Endometrial microvascular endothelial cells (primary cell): ENCODE results near the gene ZNF473. TPM values are rescaled to one million over a fixed set of nuclear protein-coding genes. Genes with fewer than 3 reads are reported as not detected.

ENCODE experiments used
- in situ Hi-C: cut with HindIII; loops from 2 replicates; pipeline ENCODE4 v1.10.0; 2017; ENCODE audit warnings: low sequenced_read_pairs, low pct_unique_long_range_greater_than_20kb; ENCODE audit errors: inconsistent ontology term
- total RNA-seq: library from RNA; depleted of rRNA; stranded (reverse); fragments of >200 nt; gene quantifications from one replicate; pipeline ENCODE4 v1.2.3, GENCODE V29; 2015; ENCODE audit errors: inconsistent ontology term

ZNF473 gene
- total RNA-seq = 8.0 TPM

GRCh38 chr19:50025794-50026549 lies at the start of gene ZNF473:
ZNF473 (plus strand) TSS chr19:50026005; CDS start chr19:50031083, 5,078 bp downstream.
- in situ Hi-C loops = no loop called here

- in situ Hi-C loops = no loop called here
Observed at GRCh38 chr19:49976496-49976895, 49.3 kb upstream of the ZNF473 start.

GRCh38 chr19:49977076-49977475 lies 48.7 kb upstream of the ZNF473 start:
- in situ Hi-C loops = no loop called here

GRCh38 chr19:49977881-49978280 lies 47.9 kb upstream of the ZNF473 start:
- in situ Hi-C loops = no loop called here

GRCh38 chr19:49978324-49978723 lies 47.5 kb upstream of the ZNF473 start:
- in situ Hi-C loops = no loop called here

GRCh38 chr19:49981603-49982593 lies 43.9 kb upstream of the ZNF473 start:
- in situ Hi-C loops = no loop called here

- in situ Hi-C loops = no loop called here
Observed at GRCh38 chr19:49983645-49984229, 42.1 kb upstream of the ZNF473 start.

- in situ Hi-C loops = no loop called here
Observed at GRCh38 chr19:49984491-49984890, 41.3 kb upstream of the ZNF473 start.

- in situ Hi-C loops = no loop called here
Observed at GRCh38 chr19:49985871-49986270, 39.9 kb upstream of the ZNF473 start.

- in situ Hi-C loops = no loop called here
Observed at GRCh38 chr19:49986354-49986753, 39.5 kb upstream of the ZNF473 start.

- in situ Hi-C loops = no loop called here
Observed at GRCh38 chr19:49987159-49987698, 38.6 kb upstream of the ZNF473 start.

GRCh38 chr19:49988007-49988406 lies 37.8 kb upstream of the ZNF473 start:
- in situ Hi-C loops = no loop called here

GRCh38 chr19:49988433-49988832 lies 37.4 kb upstream of the ZNF473 start:
- in situ Hi-C loops = no loop called here

GRCh38 chr19:49997709-49998108 lies 28.1 kb upstream of the ZNF473 start:
- in situ Hi-C loops = no loop called here

- in situ Hi-C loops = no loop called here
Observed at GRCh38 chr19:49999371-50000010, 26.3 kb upstream of the ZNF473 start.

- in situ Hi-C loops = no loop called here
Observed at GRCh38 chr19:50000038-50000840, 25.6 kb upstream of the ZNF473 start.

- in situ Hi-C loops = no loop called here
Observed at GRCh38 chr19:50000841-50001557, 24.8 kb upstream of the ZNF473 start.
